HCT116 (cell line): ENCODE measurements around the gene RAB3B. TPM values are rescaled to one million over a fixed set of nuclear protein-coding genes. Genes with fewer than 3 reads are reported as not detected.

Source experiments
- ATAC-seq: fragments of 200-7000 bp; cut with Tn5 transposase; 2 replicates; pipeline ENCODE4 v1.9.1; 2020; ENCODE audit warnings: mild to moderate bottlenecking, moderate library complexity
- BruUV-seq: library from RNA; stranded (reverse); fragments of 400-500 nt; replicated peaks from 2 replicates; lab custom pipeline; 2021; lab: Mats Ljungman, UMichigan
- CTCF ChIA-PET: fragments of 300-600 bp; sonication (Branson Sonifier 250); formaldehyde crosslinking; loops from one replicate; lab custom pipeline; 2021; ENCODE audit warnings: antibody characterized with exemption; lab: Charles Lee
- POLR2A ChIA-PET: fragments of 300-600, 350-600 bp; sonication (Branson Sonifier 250); formaldehyde crosslinking; loops from one replicate; lab custom pipeline; 2021; ENCODE audit warnings: antibody characterized with exemption; lab: Charles Lee
- RAD21 ChIA-PET, 2 experiments: fragments of 300-600 bp; sonication (Branson Sonifier 250); formaldehyde crosslinking; loops; one replicate each; lab custom pipeline; 2023; ENCODE audit warnings: low total read pairs in 2 of 2; ENCODE audit not compliant: uncharacterized antibody in 2 of 2, unreplicated experiment in 2 of 2, low non-redundant PET in 1 of 2; lab: Charles Lee
- DNase-seq: peaks from one replicate; pipeline ENCODE4 v3.0.0-alpha.2; 2010; ENCODE audit warnings: low read depth, low spot score
- H2AFZ ChIP-seq: fragments of 200-600 bp; shearing (Covaris generic), sonication (generic); 2 replicates; pipeline ENCODE4 v1.6.1; 2017; ENCODE audit warnings: low read depth, mixed run types, mixed read lengths, antibody characterized with exemption, low read length; ENCODE audit not compliant: poor library complexity, severe bottlenecking
- H3K27ac ChIP-seq: 2 replicates; pipeline ENCODE4 v1.5.1; 2012; ENCODE audit warnings: low read depth, low read length
- H3K27me3 ChIP-seq: fragments of 200-600 bp; sonication (generic); 2 replicates; pipeline ENCODE4 v1.6.1; 2016; ENCODE audit warnings: mixed run types, low read length, mixed read lengths; ENCODE audit not compliant: insufficient read depth
- H3K36me3 ChIP-seq, 2 experiments: fragments of 200-500 bp in 1 of 2; fragments of 200-600 bp in 1 of 2; sonication (Bioruptor generic) in 1 of 2; sonication (generic) in 1 of 2; 2 replicates each; pipeline versions ENCODE4 v1.5.1 to v1.6.1; 2014 to 2016; ENCODE audit warnings: low read length in 2 of 2, inconsistent platforms in 1 of 2, mixed read lengths in 1 of 2, mixed run types in 1 of 2; ENCODE audit not compliant: insufficient read depth in 2 of 2, control insufficient read depth in 1 of 2
- H3K4me1 ChIP-seq, 2 experiments: fragments of 200-600 bp in 1 of 2; sonication (generic) in 1 of 2; 2 replicates each; pipeline versions ENCODE4 v1.5.1 to v1.6.1; 2012 to 2017; ENCODE audit warnings: low read length in 2 of 2, inconsistent platforms in 1 of 2, mild to moderate bottlenecking in 1 of 2, mixed read lengths in 1 of 2, mixed run types in 1 of 2, moderate library complexity in 1 of 2; ENCODE audit not compliant: insufficient read depth in 2 of 2, control insufficient read depth in 1 of 2
- H3K4me2 ChIP-seq: fragments of 200-600 bp; sonication (generic); 2 replicates; pipeline ENCODE4 v1.6.1; 2017; ENCODE audit warnings: mixed run types, low read length, mixed read lengths
- H3K4me3 ChIP-seq, 2 experiments: fragments of 200-600 bp in 1 of 2; sonication (generic) in 1 of 2; replicated peaks in 1 of 2; 2 replicates each; pipeline ENCODE4 v1.5.1; 2011 to 2016; ENCODE audit warnings: low read length in 2 of 2, control low read depth in 1 of 2, low read depth in 1 of 2, mild to moderate bottlenecking in 1 of 2, mixed read lengths in 1 of 2, mixed run types in 1 of 2
- H3K79me2 ChIP-seq: fragments of 200-600 bp; sonication (generic); 2 replicates; pipeline ENCODE4 v1.6.1; 2017; ENCODE audit warnings: mild to moderate bottlenecking, mixed run types, low read length, moderate library complexity, mixed read lengths; ENCODE audit not compliant: insufficient read depth
- H3K9ac ChIP-seq: fragments of 200-600 bp; sonication (generic); 2 replicates; pipeline ENCODE4 v1.6.1; 2016; ENCODE audit warnings: low read length, mixed read lengths
- H3K9me2 ChIP-seq: fragments of 200-600 bp; sonication (generic), shearing (Covaris generic); 2 replicates; pipeline ENCODE4 v1.6.1; 2017; ENCODE audit warnings: mixed run types, mild to moderate bottlenecking, moderate library complexity; ENCODE audit not compliant: insufficient read depth
- H3K9me3 ChIP-seq, 2 experiments: fragments of 200-500 bp in 1 of 2; fragments of 200-600 bp in 1 of 2; sonication (Bioruptor generic) in 1 of 2; sonication (generic) in 1 of 2; 2 replicates each; pipeline ENCODE4 v1.6.1; 2014 to 2017; ENCODE audit warnings: low read length in 2 of 2, mixed read lengths in 2 of 2, inconsistent platforms in 1 of 2, low read depth in 1 of 2, mild to moderate bottlenecking in 1 of 2, mixed run types in 1 of 2, moderate library complexity in 1 of 2; ENCODE audit not compliant: control insufficient read depth in 1 of 2, insufficient read depth in 1 of 2
- H4K20me1 ChIP-seq: fragments of 200-600 bp; sonication (generic), shearing (Covaris generic); 2 replicates; pipeline ENCODE4 v1.6.1; 2017; ENCODE audit warnings: mixed run types, mild to moderate bottlenecking, moderate library complexity; ENCODE audit not compliant: insufficient read depth
- CEBPB ChIP-seq: IDR thresholded peaks from 2 replicates; pipeline ENCODE4 v1.6.1; 2012; ENCODE audit warnings: low read depth
- EZH2 ChIP-seq: fragments of 200-600 bp; sonication (generic); IDR thresholded peaks from 2 replicates; pipeline ENCODE4 v1.6.1; 2017; ENCODE audit warnings: antibody characterized with exemption, mixed run types
- FOSL1 ChIP-seq: IDR thresholded peaks from 2 replicates; pipeline ENCODE4 v1.6.1; 2012; ENCODE audit warnings: low read depth
- JUND ChIP-seq: IDR thresholded peaks from 2 replicates; pipeline ENCODE4 v1.6.1; 2012
- POLR2AphosphoS5 ChIP-seq: IDR thresholded peaks from 2 replicates; pipeline ENCODE4 v1.6.1; 2011; ENCODE audit warnings: mild to moderate bottlenecking, low read depth, low read length, moderate library complexity
- RAD21 ChIP-seq: IDR thresholded peaks from 2 replicates; pipeline ENCODE4 v1.6.1; 2012; ENCODE audit warnings: low read depth, mild to moderate bottlenecking
- SP1 ChIP-seq: IDR thresholded peaks from 2 replicates; pipeline ENCODE4 v1.6.1; 2012; ENCODE audit warnings: low read depth
- SRF ChIP-seq: IDR thresholded peaks from 2 replicates; pipeline ENCODE4 v1.6.1; 2012; ENCODE audit warnings: low read depth
- ZFX ChIP-seq: fragments of 450-650 bp; IDR thresholded peaks from 2 replicates; pipeline ENCODE4 v1.6.1; 2017
- ZNF274 ChIP-seq: fragments of 200-500 bp; sonication (Bioruptor generic); IDR thresholded peaks from 2 replicates; pipeline ENCODE4 v1.6.1; 2014; ENCODE audit warnings: mild to moderate bottlenecking, low read depth, low read length, inconsistent platforms
- intact Hi-C: fragments of 100-400 bp; cut with micrococcal nuclease; formaldehyde crosslinking; loops from 2 replicates; pipeline ENCODE4 v1.10.0; 2022
- total RNA-seq: library from RNA; stranded (reverse); gene quantifications from one replicate; pipeline ENCODE4 v1.2.1, GENCODE V29; 2021; ENCODE audit not compliant: unreplicated experiment
- TF ChIP-seq, protein P1 (sequence below), 3 experiments: fragments of 200-600 bp in 1 of 3; sonication (generic) in 1 of 3; IDR thresholded peaks in 2 of 3; conservative IDR thresholded peaks in 1 of 3; 2 replicates each; pipeline ENCODE4 v1.5.1; 2012 to 2017; ENCODE audit warnings: low read depth in 2 of 3, low read length in 2 of 3, antibody characterized with exemption in 1 of 3, borderline replicate concordance in 1 of 3, control low read depth in 1 of 3, mild to moderate bottlenecking in 1 of 3, mixed read lengths in 1 of 3, mixed run types in 1 of 3, moderate library complexity in 1 of 3; ENCODE audit not compliant: insufficient read depth in 1 of 3
- TF ChIP-seq, protein P2 (sequence below): IDR thresholded peaks from 2 replicates; pipeline ENCODE4 v1.6.1; 2011; ENCODE audit warnings: mild to moderate bottlenecking, low read length, moderate library complexity; ENCODE audit not compliant: insufficient replicate concordance; ENCODE audit errors: extremely low read depth
- TF ChIP-seq, protein P3 (sequence below): IDR thresholded peaks from 2 replicates; pipeline ENCODE4 v1.6.1; 2012

The RAB3B gene
- total RNA-seq, 1 experiment from 2014 or later: 15.1 TPM

DNA sequence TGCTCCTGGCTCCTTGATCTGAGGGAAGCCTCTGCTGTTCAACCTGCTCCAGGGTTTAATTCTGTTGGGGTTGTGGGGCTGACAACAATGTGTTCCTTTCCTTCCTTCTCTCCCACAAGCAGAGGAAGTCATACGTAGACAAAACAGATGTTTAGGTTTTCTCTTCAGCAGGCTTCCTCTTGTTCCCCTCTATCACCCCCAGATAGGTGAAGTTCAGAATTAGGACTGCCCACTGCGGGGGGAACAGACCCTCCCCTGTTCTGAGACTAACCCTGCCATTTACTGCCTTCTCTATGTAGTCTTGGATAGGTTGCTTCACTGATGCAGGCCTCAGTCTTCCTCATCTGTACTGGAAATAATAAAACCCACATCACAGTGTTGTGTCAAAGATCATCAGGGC, 82.0 kb downstream of the RAB3B start:
- no peak overlapping the region for H3K4me2 ChIP-seq
- no peak overlapping the region for H3K27ac ChIP-seq
- H4K20me1 ChIP-seq: no peaks in the 10 kb centered on the region
- H3K4me1 ChIP-seq: no peaks in the 10 kb centered on the region
- no peak overlapping the region for H3K4me3 ChIP-seq
- ChIA-PET RAD21 (no interaction called here), POLR2A (no interaction called here), CTCF (no interaction called here)
- DNase-seq (no peak), ATAC-seq (no peak)
- H3K36me3 ChIP-seq: no peaks in the 10 kb centered on the region
- H3K9me3 ChIP-seq: no peaks in the 10 kb centered on the region
- H3K9ac ChIP-seq: no peak overlapping the region
- no peaks in the 10 kb centered on the region for H3K9me2 ChIP-seq
- no peaks in the 10 kb centered on the region for H3K27me3 ChIP-seq
- no peaks in the 10 kb centered on the region for H3K79me2 ChIP-seq
- TF ChIP-seq ZNF274: no peak
- no TSS peak for BruUV-seq
- intact Hi-C loops: no loop called here
- H2AFZ ChIP-seq: no peak overlapping the region

DNA sequence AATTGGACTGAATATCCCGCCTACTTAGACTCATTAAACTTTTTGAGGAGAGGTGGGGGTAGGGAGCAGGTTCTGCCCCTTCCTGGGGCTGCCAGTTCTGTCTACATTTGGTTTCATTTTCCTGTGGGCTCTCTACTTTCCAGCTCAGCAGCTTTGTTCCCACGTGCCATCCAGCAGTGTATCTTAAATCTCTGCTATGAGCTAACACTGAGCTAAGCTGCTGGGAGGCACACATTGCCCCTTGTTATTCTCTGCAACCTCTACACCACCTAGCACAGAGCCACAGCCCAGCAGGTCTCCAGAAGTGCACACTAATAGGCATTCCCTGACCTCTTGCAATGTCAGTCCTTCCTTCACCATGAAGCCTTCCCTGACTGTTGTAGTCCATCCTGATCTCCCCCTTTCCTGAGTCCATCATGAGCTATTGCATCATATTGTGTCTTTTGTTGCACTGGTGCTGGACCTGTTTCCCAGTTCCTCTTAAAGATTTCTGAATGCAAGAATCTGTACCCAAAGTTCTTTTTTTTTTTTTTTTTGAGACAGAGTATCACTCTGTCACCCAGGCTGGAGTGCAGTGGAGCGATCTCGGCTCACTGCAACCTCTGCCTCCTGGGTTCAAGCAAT, 83.3 kb downstream of the RAB3B start:
- ChIA-PET POLR2A (no interaction called here), RAD21 (no interaction called here), CTCF (no interaction called here)
- H2AFZ ChIP-seq: no peak overlapping the region
- H3K9ac ChIP-seq: no peak overlapping the region
- intact Hi-C loops: no loop called here
- no TSS peak for BruUV-seq
- H3K36me3 ChIP-seq: no peaks in the 10 kb centered on the region
- H3K9me3 ChIP-seq: no peaks in the 10 kb centered on the region
- no peak overlapping the region for H3K4me3 ChIP-seq
- H3K79me2 ChIP-seq: no peaks in the 10 kb centered on the region
- ATAC-seq (no peak), DNase-seq (no peak)
- no peak overlapping the region for H3K27ac ChIP-seq
- H4K20me1 ChIP-seq: no peaks in the 10 kb centered on the region
- no peak overlapping the region for H3K4me2 ChIP-seq
- H3K9me2 ChIP-seq: no peaks in the 10 kb centered on the region
- H3K4me1 ChIP-seq: no peaks in the 10 kb centered on the region
- H3K27me3 ChIP-seq: no peaks in the 10 kb centered on the region
- TF ChIP-seq ZFX: no peak
- TF ChIP-seq, protein P1, sequence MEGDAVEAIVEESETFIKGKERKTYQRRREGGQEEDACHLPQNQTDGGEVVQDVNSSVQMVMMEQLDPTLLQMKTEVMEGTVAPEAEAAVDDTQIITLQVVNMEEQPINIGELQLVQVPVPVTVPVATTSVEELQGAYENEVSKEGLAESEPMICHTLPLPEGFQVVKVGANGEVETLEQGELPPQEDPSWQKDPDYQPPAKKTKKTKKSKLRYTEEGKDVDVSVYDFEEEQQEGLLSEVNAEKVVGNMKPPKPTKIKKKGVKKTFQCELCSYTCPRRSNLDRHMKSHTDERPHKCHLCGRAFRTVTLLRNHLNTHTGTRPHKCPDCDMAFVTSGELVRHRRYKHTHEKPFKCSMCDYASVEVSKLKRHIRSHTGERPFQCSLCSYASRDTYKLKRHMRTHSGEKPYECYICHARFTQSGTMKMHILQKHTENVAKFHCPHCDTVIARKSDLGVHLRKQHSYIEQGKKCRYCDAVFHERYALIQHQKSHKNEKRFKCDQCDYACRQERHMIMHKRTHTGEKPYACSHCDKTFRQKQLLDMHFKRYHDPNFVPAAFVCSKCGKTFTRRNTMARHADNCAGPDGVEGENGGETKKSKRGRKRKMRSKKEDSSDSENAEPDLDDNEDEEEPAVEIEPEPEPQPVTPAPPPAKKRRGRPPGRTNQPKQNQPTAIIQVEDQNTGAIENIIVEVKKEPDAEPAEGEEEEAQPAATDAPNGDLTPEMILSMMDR (IDR thresholded peaks at IDR 0.05 in 2 of 3, conservative IDR thresholded peaks at IDR 0.05 in 1 of 3; ENCODE audit: borderline replicate concordance in 1 of 3, insufficient read depth in 1 of 3, low read depth in 2 of 3, low read length in 2 of 3): no peak
- no peak for TF ChIP-seq POLR2AphosphoS5
- no peak for TF ChIP-seq SRF
- TF ChIP-seq, protein P2, sequence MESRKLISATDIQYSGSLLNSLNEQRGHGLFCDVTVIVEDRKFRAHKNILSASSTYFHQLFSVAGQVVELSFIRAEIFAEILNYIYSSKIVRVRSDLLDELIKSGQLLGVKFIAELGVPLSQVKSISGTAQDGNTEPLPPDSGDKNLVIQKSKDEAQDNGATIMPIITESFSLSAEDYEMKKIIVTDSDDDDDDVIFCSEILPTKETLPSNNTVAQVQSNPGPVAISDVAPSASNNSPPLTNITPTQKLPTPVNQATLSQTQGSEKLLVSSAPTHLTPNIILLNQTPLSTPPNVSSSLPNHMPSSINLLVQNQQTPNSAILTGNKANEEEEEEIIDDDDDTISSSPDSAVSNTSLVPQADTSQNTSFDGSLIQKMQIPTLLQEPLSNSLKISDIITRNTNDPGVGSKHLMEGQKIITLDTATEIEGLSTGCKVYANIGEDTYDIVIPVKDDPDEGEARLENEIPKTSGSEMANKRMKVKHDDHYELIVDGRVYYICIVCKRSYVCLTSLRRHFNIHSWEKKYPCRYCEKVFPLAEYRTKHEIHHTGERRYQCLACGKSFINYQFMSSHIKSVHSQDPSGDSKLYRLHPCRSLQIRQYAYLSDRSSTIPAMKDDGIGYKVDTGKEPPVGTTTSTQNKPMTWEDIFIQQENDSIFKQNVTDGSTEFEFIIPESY: no peak
- TF ChIP-seq RAD21: no peak
- TF ChIP-seq CEBPB: no peak
- TF ChIP-seq, protein P3, sequence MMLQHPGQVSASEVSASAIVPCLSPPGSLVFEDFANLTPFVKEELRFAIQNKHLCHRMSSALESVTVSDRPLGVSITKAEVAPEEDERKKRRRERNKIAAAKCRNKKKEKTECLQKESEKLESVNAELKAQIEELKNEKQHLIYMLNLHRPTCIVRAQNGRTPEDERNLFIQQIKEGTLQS: no peak
- TF ChIP-seq EZH2: no peak
- TF ChIP-seq JUND: no peak
- TF ChIP-seq SP1: no peak
- no peak for TF ChIP-seq FOSL1
